ENCODE results near the gene WBP2.
"Not testable (repeated sequence)": the region's sequence is repeated elsewhere in the genome, so short reads cannot be mapped to it uniquely, and the experiment has no call there.

DNA sequence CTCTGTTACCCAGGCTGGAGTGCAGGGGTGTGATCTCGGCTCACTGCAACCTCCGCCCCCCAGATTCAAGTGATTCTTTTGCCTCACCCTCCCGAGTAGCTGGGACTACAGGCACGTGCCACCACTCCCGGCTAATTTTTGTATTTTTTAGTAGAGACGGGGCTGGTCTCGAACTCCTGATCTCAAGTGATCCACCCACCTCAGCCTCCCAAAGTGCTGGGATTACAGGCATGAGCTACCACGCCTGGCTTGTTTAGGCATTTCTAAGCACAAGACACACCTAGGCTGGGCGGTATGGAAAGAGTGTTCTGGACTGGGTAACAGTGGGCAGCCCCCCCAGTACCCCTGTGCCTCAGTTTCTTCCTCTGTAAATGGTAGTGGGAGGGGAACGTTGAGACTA lies 15.1 kb upstream of the WBP2 start:
- TF ChIP-seq, protein P1, sequence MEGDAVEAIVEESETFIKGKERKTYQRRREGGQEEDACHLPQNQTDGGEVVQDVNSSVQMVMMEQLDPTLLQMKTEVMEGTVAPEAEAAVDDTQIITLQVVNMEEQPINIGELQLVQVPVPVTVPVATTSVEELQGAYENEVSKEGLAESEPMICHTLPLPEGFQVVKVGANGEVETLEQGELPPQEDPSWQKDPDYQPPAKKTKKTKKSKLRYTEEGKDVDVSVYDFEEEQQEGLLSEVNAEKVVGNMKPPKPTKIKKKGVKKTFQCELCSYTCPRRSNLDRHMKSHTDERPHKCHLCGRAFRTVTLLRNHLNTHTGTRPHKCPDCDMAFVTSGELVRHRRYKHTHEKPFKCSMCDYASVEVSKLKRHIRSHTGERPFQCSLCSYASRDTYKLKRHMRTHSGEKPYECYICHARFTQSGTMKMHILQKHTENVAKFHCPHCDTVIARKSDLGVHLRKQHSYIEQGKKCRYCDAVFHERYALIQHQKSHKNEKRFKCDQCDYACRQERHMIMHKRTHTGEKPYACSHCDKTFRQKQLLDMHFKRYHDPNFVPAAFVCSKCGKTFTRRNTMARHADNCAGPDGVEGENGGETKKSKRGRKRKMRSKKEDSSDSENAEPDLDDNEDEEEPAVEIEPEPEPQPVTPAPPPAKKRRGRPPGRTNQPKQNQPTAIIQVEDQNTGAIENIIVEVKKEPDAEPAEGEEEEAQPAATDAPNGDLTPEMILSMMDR (IDR thresholded peaks at IDR 0.05), result not testable (repeated sequence)
- not testable (repeated sequence) for TF ChIP-seq POLR2A (IDR thresholded peaks at IDR 0.05)

Measured in thyroid gland (tissue), 4 donors.